HG03108 (cell line): ENCODE results near the gene THOC3.
"Not testable (repeated sequence)": the region's sequence is repeated elsewhere in the genome, so short reads cannot be mapped to it uniquely, and the experiment has no call there.

Source experiments
- ATAC-seq: cut with Tn5 transposase; IDR thresholded peaks from one replicate; pipeline ENCODE4 v1.9.1; 2021; ENCODE audit warnings: moderate library complexity; ENCODE audit not compliant: unreplicated experiment

The THOC3 gene

GRCh38 chr5:175967471-175968372 is at the start of gene THOC3:
Gene THOC3 (minus strand): TSS chr5:175968315. CDS start chr5:175968208, 107 bp downstream.
- ATAC-seq, result peak; percentile 100

GRCh38 chr5:176017324-176017723 is 49.2 kb upstream of the THOC3 start:
- not testable (repeated sequence) for ATAC-seq

- ATAC-seq, result not testable (repeated sequence)
Measured at GRCh38 chr5:176014360-176014759, 46.2 kb upstream of the THOC3 start.

- ATAC-seq, result not testable (repeated sequence)
Measured at GRCh38 chr5:176011088-176011487, 43.0 kb upstream of the THOC3 start.

GRCh38 chr5:176010202-176010601 is 42.1 kb upstream of the THOC3 start:
- ATAC-seq, result not testable (repeated sequence)

- not testable (repeated sequence) for ATAC-seq
Measured at GRCh38 chr5:176007220-176007619, 39.1 kb upstream of the THOC3 start.

- not testable (repeated sequence) for ATAC-seq
Measured at GRCh38 chr5:176006819-176007218, 38.7 kb upstream of the THOC3 start.

- not testable (repeated sequence) for ATAC-seq
Measured at GRCh38 chr5:175997979-175998378, 29.9 kb upstream of the THOC3 start.

- not testable (repeated sequence) for ATAC-seq
Measured at GRCh38 chr5:175997495-175997894, 29.4 kb upstream of the THOC3 start.

- ATAC-seq, result not testable (repeated sequence)
Measured at GRCh38 chr5:175996791-175997190, 28.7 kb upstream of the THOC3 start.

GRCh38 chr5:175995506-175995905 is 27.4 kb upstream of the THOC3 start:
- not testable (repeated sequence) for ATAC-seq

GRCh38 chr5:175979371-175979995 is 11.4 kb upstream of the THOC3 start:
- not testable (repeated sequence) for ATAC-seq

- ATAC-seq, result peak; percentile 16
Measured at GRCh38 chr5:175968381-175968780, 266 bp upstream of the THOC3 start.

GRCh38 chr5:175962329-175962728 is 5.8 kb downstream of the THOC3 start:
- not testable (repeated sequence) for ATAC-seq

GRCh38 chr5:175960228-175960627 is 7.9 kb downstream of the THOC3 start:
- not testable (repeated sequence) for ATAC-seq

GRCh38 chr5:175958515-175958914 is 9.6 kb downstream of the THOC3 start:
- ATAC-seq, result not testable (repeated sequence)

GRCh38 chr5:175954107-175954506 is 14.0 kb downstream of the THOC3 start:
- not testable (repeated sequence) for ATAC-seq

GRCh38 chr5:175952810-175953209 is 15.3 kb downstream of the THOC3 start:
- ATAC-seq, result not testable (repeated sequence)

- ATAC-seq, result peak; percentile 60
Measured at GRCh38 chr5:175951339-175951969, 16.7 kb downstream of the THOC3 start.

- not testable (repeated sequence) for ATAC-seq
Measured at GRCh38 chr5:175948329-175949108, 19.6 kb downstream of the THOC3 start.
